ENCODE results near the gene CDYL.

- TF ChIP-seq CTCF (IDR thresholded peaks at IDR 0.05; ENCODE audit: low read depth, low read length) (no peak), EZH2phosphoT487 (IDR thresholded peaks at IDR 0.05; ENCODE audit: low read depth) (no peak)
Measured at GRCh38 chr6:4964675-4965561, 188.7 kb downstream of the CDYL start.

All from OCI-LY3 (cell line).